ENCODE measurements around the gene ABR.
A peak's percentile ranks its signal among the peaks of the same experiment; 100 is the strongest.
"Not testable (repeated sequence)": the region's sequence is repeated elsewhere in the genome, so short reads cannot be mapped to it uniquely, and the experiment has no call there.

Gene ABR

DNA sequence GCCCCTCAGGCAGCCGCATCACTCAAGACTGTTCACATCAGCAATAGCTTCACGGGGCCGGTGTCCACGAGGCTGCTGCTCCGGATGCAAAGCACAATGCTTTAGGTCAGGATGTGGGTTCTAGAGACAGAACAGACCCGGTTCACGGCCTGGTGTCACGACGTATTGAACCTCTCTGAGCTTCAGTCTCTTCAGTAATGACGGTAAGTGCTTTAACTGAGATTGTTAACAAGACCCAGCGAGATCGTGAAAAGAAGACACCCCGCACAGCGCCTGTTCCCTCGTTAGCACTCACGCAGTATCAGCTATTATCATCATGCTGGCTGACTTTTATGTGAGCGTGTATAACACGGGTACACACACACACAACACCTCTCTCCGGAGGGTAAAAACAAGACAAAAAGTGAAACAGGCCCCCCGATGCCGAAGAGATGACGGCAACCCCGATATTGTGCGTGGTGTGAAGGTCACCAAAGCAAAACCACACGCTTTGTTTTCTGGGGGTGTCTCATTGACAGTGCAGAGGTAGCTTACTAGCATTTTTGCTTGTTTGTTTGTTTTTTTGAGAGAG lies 21.4 kb upstream of the ABR start:
- no peak for DNase-seq (ENCODE audit: low read depth in 3 of 3)

DNA sequence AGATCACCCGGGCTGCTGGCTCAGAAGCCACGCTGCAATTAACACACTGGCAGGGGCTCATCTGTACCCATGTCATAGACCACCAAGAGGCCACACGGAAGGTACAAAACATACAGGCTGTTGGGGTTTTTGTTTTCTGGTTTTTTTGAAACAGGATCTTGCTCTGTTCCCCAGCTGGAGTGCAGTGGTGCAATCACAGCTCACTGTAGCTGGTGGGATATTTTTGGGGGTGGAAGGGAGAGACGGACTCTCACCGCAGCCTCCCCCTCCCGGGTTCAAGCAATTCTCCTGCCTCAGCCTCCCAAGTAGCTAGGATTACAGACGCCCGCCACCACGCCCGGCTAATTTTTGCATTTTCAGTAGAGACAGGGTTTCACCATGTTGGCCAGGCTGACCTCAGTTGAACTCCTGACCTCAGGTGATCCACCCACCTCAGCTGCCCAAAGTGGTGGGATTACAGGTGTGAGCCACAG lies 19.5 kb upstream of the ABR start:
- not testable (repeated sequence) for DNase-seq (ENCODE audit: low read depth in 3 of 3)

DNA sequence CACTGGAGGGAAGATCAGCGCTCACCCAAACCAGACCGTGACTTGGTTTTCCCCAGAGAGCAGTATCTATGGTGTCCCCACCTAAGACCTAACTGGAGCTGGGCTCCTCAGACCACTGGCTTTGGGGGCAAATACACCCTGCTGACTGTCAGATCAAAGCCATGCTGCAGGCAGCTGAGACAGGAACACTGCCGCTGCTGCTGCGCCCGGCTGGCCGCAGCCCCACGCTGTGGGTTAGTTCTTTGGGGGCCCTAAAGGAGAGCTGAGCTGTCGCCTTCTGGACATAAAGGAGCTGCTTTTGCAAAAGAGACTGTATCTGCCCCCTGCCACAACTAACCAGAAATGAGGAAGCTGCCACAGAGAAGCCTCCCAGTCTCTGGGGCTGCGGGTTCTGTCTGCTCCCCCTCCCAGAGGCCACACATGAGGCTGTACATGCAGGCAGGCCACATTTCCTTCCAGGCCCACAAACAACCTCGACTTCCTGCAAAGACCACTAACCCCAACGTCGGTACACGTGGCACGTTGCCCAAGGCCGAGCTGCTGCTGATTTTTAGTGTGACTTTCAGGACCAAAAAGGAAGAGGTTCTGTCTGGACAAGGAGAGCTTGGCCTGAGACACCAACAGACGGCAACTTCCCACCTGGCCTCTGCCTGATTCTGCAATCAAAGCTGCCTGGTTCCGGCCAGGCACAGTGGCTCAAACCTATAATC lies 18.2 kb upstream of the ABR start:
- DNase-seq (ENCODE audit: low read depth in 3 of 3), result no peak

DNA sequence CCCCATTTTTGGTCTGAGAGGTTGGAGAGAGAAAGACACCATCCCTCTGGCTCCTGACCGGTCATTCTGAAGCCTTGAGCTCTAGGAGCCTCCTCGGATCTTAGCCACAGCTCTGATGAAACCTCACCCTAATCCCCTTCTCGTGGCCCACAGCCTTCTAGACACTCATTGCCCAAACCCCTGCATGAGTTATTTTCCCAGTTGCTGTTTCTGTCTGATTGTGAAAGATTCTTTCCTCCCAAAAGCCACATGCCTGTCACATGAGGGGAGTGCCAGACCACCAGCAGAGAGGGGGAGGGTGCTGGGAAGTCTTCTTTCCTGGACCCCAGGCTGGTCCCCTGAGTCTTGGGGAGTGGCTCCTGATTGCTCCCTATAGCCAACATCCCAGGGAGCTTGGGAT lies 17.6 kb upstream of the ABR start:
- no peak for DNase-seq (ENCODE audit: low read depth in 3 of 3)

DNA sequence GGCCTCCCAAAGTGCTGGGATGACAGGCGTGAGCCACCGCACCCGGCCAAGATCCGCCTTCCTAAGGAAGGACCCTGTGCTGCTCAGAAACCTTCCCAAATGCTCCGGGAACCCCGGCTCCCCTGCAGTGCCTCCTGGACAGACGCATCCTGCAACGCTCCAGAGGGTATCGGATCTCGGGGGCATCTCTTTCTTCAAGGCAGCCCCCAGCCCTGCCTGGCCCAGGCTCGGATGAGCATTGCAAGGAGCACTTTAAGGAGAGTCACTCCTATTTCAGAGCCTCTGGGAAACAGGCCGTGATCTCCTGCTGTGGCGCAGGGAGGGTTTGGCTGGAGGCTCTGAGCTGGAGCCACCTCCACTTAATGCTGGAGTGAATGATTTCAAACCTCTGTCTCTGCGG lies 17.2 kb upstream of the ABR start:
- DNase-seq (ENCODE audit: low read depth in 3 of 3), result no peak

DNA sequence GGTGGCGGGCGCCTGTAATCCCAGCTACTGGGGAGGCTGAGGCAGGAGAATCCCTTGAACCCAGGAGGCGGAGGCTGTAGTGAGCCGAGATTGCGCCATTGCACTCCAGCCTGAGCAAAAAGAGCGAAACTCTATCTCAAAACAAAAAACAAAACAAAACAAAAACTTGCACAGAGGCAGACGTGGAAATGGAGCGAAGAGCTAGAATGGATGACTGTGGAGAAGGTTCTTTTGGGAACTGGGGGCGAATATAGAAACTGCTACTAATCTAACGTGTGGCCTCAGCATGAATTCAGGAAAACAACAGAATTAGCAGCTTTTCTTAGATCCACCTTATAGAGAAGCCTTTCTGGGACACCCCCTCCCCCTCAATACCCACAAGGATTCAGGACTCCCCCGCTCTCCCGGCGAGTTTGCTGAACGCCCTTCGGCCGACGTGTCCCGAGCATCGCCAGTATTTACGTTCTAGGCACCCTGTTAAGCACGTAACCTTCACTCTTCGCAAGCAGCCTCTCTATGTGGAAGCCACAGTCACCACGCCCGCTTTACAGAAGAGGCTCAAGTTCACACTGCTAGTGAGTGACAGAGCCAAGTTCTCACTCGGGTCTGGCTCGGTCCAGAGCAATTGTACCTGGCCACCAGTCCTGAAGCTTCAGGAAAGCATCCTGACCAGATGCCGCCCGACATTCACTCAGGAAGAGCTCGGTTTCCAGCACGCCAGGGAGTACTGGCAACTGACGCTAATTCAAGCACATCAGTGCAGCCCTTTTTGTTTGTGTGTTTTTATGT lies 13.3 kb upstream of the ABR start:
- DNase-seq (ENCODE audit: low read depth in 3 of 3), result no peak

DNA sequence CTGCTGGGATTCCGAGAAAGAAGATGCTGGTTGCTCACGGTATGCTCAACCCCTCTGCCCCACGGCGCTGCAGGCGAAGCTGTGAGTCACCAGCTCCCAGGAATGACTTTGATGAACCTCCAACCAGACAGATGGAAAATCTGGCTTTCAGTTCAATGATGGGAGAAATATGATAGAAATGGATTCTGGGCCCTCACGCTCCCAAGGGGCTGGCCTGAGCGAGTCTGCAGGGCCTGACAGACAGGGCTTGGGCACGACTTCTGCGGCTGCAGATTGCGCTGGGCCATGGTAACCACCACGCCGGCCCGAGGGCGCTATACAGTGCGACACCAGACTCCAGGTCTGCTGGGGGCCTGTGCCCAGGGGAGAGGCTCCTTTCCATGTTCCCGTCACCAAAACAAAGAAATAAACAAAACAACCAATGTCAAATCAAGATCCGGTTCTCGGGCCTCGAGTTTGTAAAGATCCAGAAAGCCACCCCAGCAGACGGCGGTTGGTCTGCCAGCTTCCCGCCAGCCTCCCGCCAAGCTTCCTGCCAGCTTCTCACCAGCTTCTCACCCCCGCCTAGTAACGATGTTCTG lies 11.1 kb upstream of the ABR start:
- no peak for DNase-seq (ENCODE audit: low read depth in 3 of 3)

DNA sequence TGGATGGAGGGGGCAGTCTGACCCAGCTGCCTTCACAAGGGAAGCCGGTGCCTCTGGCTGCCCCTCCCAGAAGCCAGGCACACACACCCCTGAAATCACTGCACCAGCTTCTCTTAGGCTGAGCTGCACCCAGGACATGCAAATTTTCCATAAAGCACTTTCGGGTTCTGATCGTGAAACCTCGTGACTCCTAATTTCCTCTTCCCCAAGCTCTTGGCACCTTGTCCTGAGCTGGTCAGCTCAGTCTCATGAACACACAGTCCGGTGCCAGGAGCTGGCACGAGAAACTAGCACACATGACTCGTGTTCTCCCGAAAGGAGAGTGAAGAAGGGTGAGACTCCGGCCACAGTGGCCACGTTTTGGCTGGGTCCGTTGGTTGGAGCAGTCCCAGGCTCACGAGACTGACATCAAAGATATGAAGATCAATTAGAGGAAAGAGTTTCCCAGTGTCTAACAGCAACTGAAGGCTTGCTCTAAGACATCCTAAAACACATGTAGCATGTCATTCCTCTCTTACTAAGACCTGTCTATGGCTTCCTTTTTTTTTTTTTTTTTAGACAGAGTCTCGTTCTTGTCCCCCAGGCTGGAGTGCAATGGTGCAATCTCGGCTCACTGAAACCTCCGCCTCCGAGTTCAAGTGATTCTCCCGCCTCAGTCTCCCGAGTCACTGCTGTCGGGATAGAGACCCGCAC lies 9.2 kb upstream of the ABR start:
- no peak for DNase-seq (ENCODE audit: low read depth in 3 of 3)

DNA sequence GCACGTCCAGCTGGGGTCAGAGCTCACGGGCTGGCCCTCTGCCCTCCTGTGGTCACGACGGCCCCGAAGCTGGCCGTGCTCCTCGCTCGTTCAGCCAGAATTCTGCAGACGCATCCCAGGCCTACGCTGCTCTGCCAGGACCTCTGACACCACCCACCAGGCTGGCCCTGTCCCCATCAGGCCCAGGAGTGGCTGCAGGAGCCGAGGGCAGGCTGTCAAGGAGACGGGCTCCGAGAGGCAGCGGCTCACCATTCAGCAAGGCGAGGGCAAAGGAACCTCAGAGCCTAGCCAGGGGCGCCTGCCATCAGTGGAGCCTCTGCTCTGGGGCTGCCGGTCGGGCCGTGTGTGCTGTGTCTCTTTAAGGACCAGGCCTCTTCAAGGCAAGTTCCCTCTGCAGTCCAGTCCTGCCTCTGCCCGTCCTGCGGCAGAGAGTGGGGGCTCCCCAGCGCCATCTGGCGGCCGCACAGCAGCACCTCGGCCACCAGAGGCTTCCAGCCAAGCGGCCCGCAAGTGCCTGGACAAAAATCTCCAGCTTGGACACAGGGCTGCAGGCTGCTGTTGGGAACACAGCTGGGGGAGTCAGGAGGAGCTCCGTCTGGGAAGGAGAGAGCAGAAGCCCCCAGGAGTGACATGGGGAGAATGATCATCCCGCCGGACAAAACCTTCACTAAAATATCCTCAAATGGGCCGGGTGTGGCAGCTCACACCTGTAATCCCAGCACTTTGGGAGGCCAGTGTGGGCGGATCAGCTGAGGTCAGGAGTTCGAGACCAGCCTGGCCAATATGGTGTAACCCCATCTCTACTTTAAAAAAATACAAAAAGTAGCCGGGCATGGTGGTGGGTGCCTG lies 7.4 kb upstream of the ABR start:
- peak; percentile 61 to 65 (median 63) for DNase-seq (ENCODE audit: low read depth in 3 of 3)

DNA sequence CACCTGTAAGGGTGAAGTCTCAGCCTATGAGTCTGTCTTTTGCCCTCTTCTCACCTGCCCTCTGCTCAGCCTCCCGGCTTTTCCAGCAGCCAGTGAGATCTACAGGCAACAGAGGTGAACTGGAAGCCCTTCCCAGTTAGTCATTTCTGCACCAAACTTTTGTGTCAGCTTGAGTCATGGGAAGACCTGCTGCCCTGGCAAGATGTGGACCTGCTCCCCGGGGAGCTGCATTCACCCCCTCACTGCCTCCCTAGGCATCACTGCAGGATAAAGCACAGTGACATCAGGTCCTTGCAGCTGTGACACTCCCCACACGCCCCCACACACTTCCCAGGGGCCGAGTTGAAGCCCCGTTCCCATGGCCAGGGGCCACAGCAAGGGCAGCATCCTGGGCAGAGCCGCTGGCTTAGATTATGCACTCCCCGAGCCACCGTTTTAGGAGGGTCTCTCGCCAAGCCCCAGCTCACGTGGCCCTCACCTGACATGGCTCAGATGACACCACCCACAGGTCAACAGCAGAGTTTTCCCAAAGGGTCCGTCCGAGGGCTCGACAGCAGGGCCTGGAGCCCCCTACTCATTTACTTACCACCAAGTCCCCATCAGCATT lies 6.5 kb upstream of the ABR start:
- no peak for DNase-seq (ENCODE audit: low read depth in 3 of 3)

DNA sequence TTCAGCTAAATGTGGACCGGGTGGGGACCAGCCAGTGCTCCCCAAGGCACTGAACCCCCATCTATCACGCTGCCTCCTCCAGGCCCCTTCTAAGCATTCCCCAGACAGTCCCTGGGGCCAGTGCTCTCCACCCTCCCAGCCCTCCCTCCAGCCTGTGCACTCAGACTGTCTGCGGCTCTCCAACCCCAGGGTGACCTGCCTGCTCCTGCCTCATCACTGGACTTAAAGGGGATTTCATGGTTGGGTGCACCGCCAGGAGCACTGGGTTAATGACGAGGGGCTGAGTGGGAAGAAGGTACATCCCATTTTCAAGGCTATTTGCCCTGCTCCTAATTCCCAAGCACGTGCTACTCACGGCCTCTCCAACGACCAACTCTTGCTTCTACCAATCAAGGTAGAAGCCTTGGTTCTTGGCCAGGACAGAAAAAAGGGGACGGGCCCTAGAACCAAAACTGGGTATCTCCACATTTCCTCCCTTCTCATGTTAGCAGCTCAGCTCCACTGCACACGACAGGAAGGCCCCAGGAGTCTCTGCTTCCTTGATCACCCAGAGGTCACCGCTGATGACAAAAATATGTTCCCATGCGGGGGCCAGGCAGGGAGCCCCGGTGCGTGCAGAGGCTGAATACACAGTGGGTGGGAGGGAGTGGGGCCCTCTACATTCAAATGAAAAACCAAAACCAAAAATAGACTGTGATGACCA lies 3.5 kb upstream of the ABR start:
- no peak for DNase-seq (ENCODE audit: low read depth in 3 of 3)

DNA sequence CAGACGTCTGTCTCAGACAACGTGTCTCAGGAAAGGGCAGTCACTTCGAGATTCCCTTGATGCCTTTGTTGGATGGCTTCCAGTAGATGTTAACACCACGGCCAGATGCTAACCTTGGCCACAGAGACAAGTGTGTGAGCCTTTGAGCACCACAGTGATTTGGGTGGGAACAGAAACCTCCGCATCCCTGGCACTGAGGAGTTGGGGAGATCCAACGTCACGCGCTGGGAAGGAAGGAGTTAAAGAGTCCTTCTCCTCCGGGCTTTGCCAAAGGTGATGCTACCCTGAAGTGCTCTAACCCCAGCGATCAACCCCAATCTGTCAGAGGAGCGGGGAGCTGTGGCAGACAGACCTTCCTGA lies 3.0 kb upstream of the ABR start:
- no peak for DNase-seq (ENCODE audit: low read depth in 3 of 3)

DNA sequence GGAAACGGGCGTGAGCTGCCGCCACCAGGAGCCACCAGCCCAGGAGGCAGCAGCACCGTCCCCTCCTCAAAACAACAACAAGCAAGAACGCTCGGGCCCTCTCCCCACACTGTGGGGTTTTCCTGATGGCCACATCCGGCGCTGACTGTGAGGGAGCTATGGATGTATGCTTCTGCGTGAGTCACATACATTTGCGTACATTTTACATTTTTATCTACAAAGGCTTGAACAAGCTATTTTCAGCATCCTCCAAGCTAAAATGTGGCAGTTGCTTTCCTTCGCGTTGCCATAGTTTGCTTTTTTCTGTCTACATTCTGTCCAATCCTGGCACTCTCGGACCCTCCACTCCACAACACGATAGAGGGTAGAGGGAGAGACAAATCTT lies 2.0 kb upstream of the ABR start:
- no peak for DNase-seq (ENCODE audit: low read depth in 3 of 3)

DNA sequence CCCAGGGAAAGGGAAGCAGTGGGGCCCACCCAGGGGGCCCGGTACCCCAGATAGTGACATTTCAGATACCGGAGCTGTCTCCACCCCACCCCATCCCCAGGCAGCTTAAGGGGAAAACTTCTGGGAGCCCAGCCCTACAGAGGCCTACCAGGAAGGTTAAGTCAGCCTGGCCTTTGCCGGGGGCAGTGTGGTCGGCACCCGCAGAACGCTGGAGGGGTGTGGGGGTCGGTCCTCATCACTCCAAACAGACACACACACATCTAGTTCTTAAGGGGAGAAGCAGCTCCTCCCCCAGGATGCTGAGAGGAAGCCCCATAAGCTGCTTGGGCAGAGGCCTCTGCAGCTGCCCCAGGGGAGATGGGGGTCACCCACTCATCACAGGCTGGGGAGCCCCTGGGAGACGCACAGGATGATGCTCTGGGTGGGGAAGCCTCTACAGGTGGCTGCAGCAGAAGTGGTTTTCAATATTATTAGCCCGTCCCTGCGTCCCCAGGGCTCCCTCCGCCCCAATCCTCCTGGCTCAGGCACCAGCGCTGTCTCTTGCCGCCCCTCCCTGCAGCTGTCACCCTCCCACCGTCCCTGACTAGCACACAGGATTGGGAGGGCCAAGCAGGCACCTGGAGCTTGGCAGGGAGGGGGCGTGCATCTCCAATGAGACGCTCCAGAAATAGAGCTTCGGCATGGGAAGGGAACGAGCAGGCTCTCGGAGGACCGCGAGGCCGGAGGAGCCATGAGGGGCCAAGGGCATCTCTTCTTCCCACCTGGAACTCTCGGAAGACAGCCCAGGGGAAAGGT lies 1.4 kb upstream of the ABR start:
- DNase-seq (ENCODE audit: low read depth in 3 of 3), result no peak

DNA sequence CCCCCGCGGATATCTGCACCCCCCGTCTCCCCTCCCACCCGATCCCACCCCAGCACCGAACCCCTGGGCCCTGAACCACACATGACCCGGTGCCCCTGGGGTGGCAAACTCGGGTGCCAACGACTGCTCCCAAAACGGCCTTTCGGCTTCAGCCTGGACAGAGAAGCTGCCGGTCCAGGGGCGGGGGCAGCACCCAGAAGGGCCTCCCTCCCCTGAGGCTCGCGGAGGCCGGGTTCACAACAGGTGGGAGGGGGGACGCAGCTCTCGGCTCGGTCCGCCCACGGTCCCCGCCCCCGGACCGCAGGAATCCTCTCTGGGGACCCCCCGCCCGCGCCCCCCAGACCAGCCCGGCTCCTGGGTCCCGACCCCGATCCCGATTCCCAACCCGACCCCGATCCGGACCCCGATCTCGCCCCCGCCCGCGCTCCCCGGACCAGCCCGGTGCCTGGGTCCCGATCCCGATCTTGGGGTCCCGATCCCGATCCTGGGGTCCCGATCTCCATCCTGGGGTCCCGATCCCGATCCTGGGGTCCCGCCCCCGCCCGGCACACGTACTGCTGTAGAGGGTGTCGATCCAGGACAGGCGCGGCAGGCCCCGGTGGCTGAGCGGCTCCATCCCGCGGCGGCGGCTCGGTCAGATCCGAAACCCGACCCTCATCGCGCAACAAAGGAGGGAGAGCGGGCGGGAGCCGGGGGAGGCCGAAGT lies 516 bp downstream of the ABR start:
- DNase-seq (ENCODE audit: low read depth in 3 of 3), result no peak

DNA sequence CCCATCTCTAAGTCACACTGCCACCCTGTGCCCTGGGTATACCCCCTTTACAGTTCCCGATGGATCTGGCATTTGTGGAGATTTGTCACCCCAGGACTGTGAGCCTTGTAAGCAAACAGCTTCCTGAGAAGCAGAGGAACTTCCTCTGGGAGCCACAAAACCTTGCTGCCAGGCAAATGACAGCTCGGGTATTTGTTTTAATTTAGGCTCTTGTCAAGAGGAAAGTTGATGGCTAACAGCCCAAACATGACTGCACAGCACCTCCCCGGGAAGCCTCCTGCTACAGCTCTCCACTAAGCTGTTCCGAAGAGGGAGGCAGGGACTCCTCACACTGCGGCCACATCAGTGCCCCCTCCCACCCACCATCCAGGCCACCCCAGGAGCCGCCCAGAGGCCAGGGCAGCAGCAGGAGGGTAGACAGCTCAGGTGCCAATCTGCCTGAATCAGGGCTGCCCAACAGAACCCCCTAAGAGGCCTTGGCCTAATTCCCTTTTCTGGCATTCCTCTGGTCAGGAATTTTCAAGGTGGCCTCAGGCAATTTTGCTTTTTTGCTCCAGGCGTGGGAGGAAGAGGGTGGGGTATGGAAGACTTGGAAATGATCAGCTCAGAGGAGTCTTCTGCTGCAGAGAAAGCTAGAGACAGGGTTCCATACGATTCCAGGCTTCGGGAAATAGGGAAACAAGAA lies 2.6 kb downstream of the ABR start:
- DNase-seq (ENCODE audit: low read depth in 3 of 3), result no peak

DNA sequence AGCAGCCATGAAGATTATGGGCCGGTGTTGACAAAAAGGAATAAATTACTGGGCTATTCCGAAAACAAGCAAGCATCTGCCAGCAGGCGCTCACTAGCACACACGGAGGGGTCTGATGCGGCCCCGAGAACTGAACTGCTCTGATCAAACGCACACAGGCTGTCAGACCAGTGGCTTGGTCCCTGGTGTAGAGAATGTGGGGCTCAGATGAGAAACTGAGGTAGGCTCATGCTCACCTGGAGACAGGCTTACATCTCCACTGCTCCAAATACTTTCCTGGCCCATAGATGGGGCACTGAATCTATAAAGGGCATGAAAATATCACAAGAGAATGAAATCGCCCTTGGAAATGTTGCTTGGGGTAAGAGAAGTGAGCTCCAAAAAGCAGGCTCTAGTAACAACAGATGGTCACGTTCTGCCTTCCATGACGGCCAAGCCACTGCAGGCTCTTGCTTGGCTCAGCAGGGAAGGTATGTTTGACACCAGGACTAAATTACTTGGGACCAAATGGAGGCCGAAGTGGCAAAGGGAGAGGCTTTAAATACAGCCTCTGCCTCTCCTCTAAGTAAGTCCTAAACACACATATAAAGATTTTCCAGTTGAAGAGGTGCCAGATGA lies 5.4 kb downstream of the ABR start:
- DNase-seq (ENCODE audit: low read depth in 3 of 3), result no peak
